Muscle of leg (tissue), 11 donors: ENCODE data around the gene MTHFD2L. TPM values are rescaled to one million over a fixed set of nuclear protein-coding genes. Genes with fewer than 3 reads are reported as not detected.

ENCODE experiments used
- DNase-seq: peaks from one replicate; pipeline ENCODE4 v3.0.0; 2013
- H3K27ac ChIP-seq: one replicate; pipeline ENCODE4 v1.5.1; 2013; ENCODE audit warnings: mild to moderate bottlenecking, low read length, control low read depth
- H3K27me3 ChIP-seq: one replicate; pipeline ENCODE4 v1.6.1; 2013; ENCODE audit warnings: low read length; ENCODE audit not compliant: control insufficient read depth, insufficient read depth
- H3K36me3 ChIP-seq: one replicate; pipeline ENCODE4 v1.6.1; 2013; ENCODE audit warnings: low read length; ENCODE audit not compliant: control insufficient read depth, insufficient read depth
- H3K4me1 ChIP-seq: one replicate; pipeline ENCODE4 v1.6.1; 2013; ENCODE audit warnings: low read length; ENCODE audit not compliant: control insufficient read depth, insufficient read depth
- H3K4me3 ChIP-seq: one replicate; pipeline ENCODE4 v1.5.1; 2013; ENCODE audit warnings: low read length, control low read depth
- H3K9me3 ChIP-seq: replicated peaks from 2 replicates; pipeline ENCODE4 v1.6.1; 2013; ENCODE audit warnings: low read depth, low read length; ENCODE audit not compliant: control insufficient read depth
- WGBS: methylation state at CpG from one replicate; pipeline ENCODE4 v1.1.5; 2013; ENCODE audit warnings: missing lambda C conversion rate; ENCODE audit not compliant: insufficient coverage; 5-methylcytosine and 5-hydroxymethylcytosine counted together
- polyA plus RNA-seq, 8 donors: library from polyadenylated mRNA; unstranded; fragments of 120-200 nt; gene quantifications; one replicate each; pipeline versions ENCODE4 v1.2.1 to v1.2.3, GENCODE V29; 2013; ENCODE audit warnings: inconsistent platforms in 1 of 8, low replicate concordance in 1 of 8; ENCODE audit not compliant: insufficient read length in 8 of 8, insufficient read depth in 1 of 8
- total RNA-seq: library from RNA; stranded (reverse); fragments of 120-200 nt; gene quantifications from one replicate; pipeline ENCODE4 v1.2.4, GENCODE V29; 2013

Gene MTHFD2L
- total and polyA plus RNA-seq, 9 donors: 11.7 to 17.7 (median 14.4) TPM

DNA sequence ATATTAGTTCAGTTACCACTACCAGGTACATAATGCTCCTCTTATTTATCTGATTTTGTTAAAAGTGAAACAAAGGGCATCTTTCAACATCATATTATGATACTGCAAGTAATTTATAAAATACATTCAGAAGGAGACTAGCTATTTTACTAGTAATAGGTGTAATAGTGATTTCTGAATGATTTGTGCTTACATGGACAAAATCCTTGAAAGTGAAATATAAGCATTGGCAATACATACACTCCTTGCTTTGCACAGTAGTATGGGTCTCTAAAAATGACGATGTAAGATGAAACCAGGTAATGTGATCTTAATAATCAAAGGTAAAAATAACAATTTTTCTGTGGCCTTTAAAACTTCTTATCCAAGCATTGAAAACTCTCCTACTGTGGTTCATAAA lies 17.5 kb downstream of the MTHFD2L start:
- Histone ChIP-seq H3K4me3 (no peak overlapping the region), H3K27me3 (no peaks in the 10 kb centered on the region), H3K4me1 (no peaks in the 10 kb centered on the region), H3K36me3 (no peaks in the 10 kb centered on the region), H3K9me3 (no peaks in the 10 kb centered on the region), H3K27ac (no peak overlapping the region)
- no peak for DNase-seq
- no CpG with 5 or more reads among the region's 1 CpG for WGBS

DNA sequence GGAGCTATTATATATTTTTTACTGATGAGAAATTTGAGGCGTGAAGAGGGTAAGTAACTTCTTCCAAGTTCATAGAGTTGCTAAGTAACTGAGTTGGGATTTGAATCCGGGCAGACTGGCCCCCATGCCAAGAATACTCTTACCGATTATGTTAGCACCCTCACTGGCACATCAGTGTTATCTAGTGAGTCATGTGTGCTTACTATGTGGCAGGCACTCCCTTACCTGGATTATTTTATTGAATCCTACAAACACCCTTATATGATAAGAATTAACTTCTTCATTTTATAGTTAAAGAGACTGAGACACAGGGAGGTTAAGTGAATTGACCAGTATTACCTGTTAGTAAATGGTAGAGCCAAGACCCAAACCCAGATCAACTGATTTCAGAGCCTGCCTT lies 20.9 kb downstream of the MTHFD2L start:
- no peak overlapping the region for H3K27ac ChIP-seq
- no peaks in the 10 kb centered on the region for H3K27me3 ChIP-seq

GRCh38 chr4:74181219-74181618 lies 23.3 kb downstream of the MTHFD2L start:
- no peaks in the 10 kb centered on the region for H3K9me3 ChIP-seq
- 86% methylated on average over 2 of the region's 3 CpGs for WGBS
- no peaks in the 10 kb centered on the region for H3K4me1 ChIP-seq
- no peaks in the 10 kb centered on the region for H3K27me3 ChIP-seq
- no peak for DNase-seq
- no peak overlapping the region for H3K27ac ChIP-seq
- no peak overlapping the region for H3K4me3 ChIP-seq
- no peaks in the 10 kb centered on the region for H3K36me3 ChIP-seq

More for the DNA sequence above, 20.9 kb downstream of the MTHFD2L start:
- no peak for DNase-seq
- Histone ChIP-seq H3K9me3 (no peaks in the 10 kb centered on the region), H3K4me3 (no peak overlapping the region), H3K4me1 (no peaks in the 10 kb centered on the region), H3K36me3 (no peaks in the 10 kb centered on the region)
- no CpG with 5 or more reads among the region's 3 CpGs for WGBS

- no peaks in the 10 kb centered on the region for H3K4me1 ChIP-seq
- no peaks in the 10 kb centered on the region for H3K36me3 ChIP-seq
- no CpG with 5 or more reads among the region's 2 CpGs for WGBS
- no peak overlapping the region for H3K27ac ChIP-seq
- no peak for DNase-seq
- H3K9me3 ChIP-seq: no peaks in the 10 kb centered on the region
- no peaks in the 10 kb centered on the region for H3K27me3 ChIP-seq
- no peak overlapping the region for H3K4me3 ChIP-seq
Observed at GRCh38 chr4:74188912-74189311, 31.0 kb downstream of the MTHFD2L start.

GRCh38 chr4:74189331-74190043 lies 31.6 kb downstream of the MTHFD2L start:
- H3K27ac ChIP-seq: no peak overlapping the region
- DNase-seq: peak; percentile 61
- WGBS: no CpG with 5 or more reads among the region's 2 CpGs
- H3K4me1 ChIP-seq: no peaks in the 10 kb centered on the region
- H3K36me3 ChIP-seq: no peaks in the 10 kb centered on the region
- no peaks in the 10 kb centered on the region for H3K27me3 ChIP-seq
- H3K9me3 ChIP-seq: no peaks in the 10 kb centered on the region
- H3K4me3 ChIP-seq: no peak overlapping the region

GRCh38 chr4:74190332-74190731 lies 32.4 kb downstream of the MTHFD2L start:
- DNase-seq: no peak
- H3K27me3 ChIP-seq: no peaks in the 10 kb centered on the region
- no peaks in the 10 kb centered on the region for H3K4me1 ChIP-seq
- H3K36me3 ChIP-seq: no peaks in the 10 kb centered on the region
- H3K4me3 ChIP-seq: no peak overlapping the region
- H3K9me3 ChIP-seq: no peaks in the 10 kb centered on the region
- H3K27ac ChIP-seq: no peak overlapping the region
- WGBS: no CpG with 5 or more reads among the region's 4 CpGs

GRCh38 chr4:74190919-74191397 lies 33.0 kb downstream of the MTHFD2L start:
- Histone ChIP-seq H3K9me3 (no peaks in the 10 kb centered on the region), H3K27ac (no peak overlapping the region), H3K4me3 (no peak overlapping the region), H3K36me3 (no peaks in the 10 kb centered on the region), H3K4me1 (no peaks in the 10 kb centered on the region), H3K27me3 (no peaks in the 10 kb centered on the region)
- no CpG with 5 or more reads among the region's 4 CpGs for WGBS
- DNase-seq: no peak

DNA sequence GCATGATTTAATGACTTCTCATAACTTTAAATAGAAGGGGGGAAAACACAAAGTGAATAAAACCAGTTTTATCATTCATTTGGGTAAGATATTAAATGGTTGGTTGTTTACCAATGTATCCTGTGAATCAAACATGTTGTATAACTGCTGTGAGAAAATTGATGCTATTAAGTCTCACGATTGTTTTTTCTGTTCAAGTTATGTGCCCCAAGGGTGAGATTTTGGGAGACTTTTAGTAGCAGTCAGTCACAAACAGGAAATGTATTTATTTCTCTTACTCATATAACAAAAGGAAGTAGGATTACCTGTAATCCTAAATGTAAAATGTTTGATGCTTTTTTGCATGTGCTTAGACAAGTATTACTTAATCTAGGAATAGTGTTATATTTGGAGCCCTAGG lies 39.2 kb downstream of the MTHFD2L start:
- DNase-seq: no peak
- no peaks in the 10 kb centered on the region for H3K27me3 ChIP-seq
- no peak overlapping the region for H3K4me3 ChIP-seq
- H3K4me1 ChIP-seq: no peaks in the 10 kb centered on the region
- H3K27ac ChIP-seq: no peak overlapping the region
- no CpG with 5 or more reads among the region's 1 CpG for WGBS
- peaks cover 5% of the 10 kb centered on the region for H3K36me3 ChIP-seq
- no peaks in the 10 kb centered on the region for H3K9me3 ChIP-seq

GRCh38 chr4:74202062-74202586 lies 44.2 kb downstream of the MTHFD2L start:
- H3K36me3 ChIP-seq: peaks cover 7% of the 10 kb centered on the region
- H3K9me3 ChIP-seq: no peaks in the 10 kb centered on the region
- H3K27me3 ChIP-seq: no peaks in the 10 kb centered on the region
- H3K4me1 ChIP-seq: peaks cover 4% of the 10 kb centered on the region
- DNase-seq: no peak
- no CpG with 5 or more reads among the region's 5 CpGs for WGBS
- H3K27ac ChIP-seq: no peak overlapping the region
- no peak overlapping the region for H3K4me3 ChIP-seq

DNA sequence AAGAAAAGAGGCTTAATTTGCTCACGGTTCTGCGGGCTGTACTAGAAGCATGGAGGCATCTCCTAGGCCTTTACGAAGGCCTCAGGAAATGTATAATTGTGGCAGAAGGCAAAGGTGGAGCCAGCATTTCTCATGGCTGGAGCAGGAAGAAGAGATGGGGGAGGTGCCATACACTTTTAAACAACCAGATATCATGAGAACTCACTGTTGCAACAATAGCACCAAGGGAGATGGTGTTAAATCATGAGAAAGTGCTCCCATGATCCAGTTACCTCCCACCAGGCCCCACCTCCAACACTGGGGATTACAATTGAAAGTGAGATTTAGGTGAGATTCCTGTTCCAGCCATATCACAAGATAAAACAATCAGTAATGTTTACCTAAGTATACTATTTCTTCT lies 45.5 kb downstream of the MTHFD2L start:
- 100% methylated on average over 1 of the region's 3 CpGs for WGBS
- Histone ChIP-seq H3K27me3 (no peaks in the 10 kb centered on the region), H3K9me3 (no peaks in the 10 kb centered on the region), H3K27ac (no peak overlapping the region), H3K4me1 (peaks cover 4% of the 10 kb centered on the region), H3K36me3 (peaks cover 7% of the 10 kb centered on the region), H3K4me3 (no peak overlapping the region)
- no peak for DNase-seq
